Measurements from ENCODE around the gene YARS1. TPM values are rescaled to one million over a fixed set of nuclear protein-coding genes. Genes with fewer than 3 reads are reported as not detected.

Gene YARS1
- polyA plus RNA-seq, 1 donor (not counting 4 experiments of a cell fraction or from before 2014, with no cell fraction given): 68.4 TPM

DNA sequence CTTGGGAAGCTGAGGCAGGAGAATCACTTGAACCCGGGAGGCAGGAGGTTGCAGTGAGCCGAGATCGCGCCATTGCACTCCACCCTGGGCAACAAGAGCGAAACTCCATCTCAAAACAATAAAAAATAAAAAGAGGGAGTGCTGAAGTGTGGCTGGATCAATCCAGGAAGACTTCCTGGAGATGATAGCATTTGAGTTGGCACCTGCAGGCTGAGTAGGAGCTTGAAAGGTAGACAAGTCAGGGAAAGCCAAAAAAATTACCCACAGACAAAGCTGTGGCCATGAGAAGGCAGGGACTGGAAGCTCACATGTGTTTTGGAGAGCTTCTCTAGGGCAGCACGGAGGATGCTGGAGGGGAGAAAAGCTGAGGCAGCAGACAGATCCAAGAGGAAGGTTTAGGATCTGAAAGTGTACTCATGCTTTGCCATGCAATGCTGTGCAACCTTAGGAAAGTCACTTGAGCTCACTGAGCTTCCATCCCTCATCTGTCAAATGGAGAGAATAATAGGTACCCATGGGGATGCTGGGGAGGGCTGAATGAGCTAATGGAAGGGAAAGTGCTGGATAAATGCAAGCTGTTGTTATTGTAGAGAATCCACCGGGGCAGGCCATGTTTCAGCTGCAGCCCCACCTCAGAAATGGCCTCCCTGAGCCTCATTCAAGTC, 88.6 kb downstream of the YARS1 start:
- no peaks in the 10 kb centered on the region for H3K9me1 ChIP-seq (ENCODE audit: control insufficient read depth, extremely low read depth, insufficient read depth, low read length)
- TF ChIP-seq, protein P1, sequence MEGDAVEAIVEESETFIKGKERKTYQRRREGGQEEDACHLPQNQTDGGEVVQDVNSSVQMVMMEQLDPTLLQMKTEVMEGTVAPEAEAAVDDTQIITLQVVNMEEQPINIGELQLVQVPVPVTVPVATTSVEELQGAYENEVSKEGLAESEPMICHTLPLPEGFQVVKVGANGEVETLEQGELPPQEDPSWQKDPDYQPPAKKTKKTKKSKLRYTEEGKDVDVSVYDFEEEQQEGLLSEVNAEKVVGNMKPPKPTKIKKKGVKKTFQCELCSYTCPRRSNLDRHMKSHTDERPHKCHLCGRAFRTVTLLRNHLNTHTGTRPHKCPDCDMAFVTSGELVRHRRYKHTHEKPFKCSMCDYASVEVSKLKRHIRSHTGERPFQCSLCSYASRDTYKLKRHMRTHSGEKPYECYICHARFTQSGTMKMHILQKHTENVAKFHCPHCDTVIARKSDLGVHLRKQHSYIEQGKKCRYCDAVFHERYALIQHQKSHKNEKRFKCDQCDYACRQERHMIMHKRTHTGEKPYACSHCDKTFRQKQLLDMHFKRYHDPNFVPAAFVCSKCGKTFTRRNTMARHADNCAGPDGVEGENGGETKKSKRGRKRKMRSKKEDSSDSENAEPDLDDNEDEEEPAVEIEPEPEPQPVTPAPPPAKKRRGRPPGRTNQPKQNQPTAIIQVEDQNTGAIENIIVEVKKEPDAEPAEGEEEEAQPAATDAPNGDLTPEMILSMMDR (optimal IDR thresholded peaks at IDR 0.05 in 1 of 3, IDR thresholded peaks at IDR 0.05 in 1 of 3, conservative IDR thresholded peaks at IDR 0.05 in 1 of 3; ENCODE audit: extremely low read depth in 1 of 3, insufficient read depth in 2 of 3, low read length in 3 of 3): no peak
- TF ChIP-seq EZH2 (IDR thresholded peaks at IDR 0.05; ENCODE audit: low read length): no peak
- H3K4me1 ChIP-seq (ENCODE audit: control insufficient read depth, extremely low read depth, insufficient read depth, low read length): peaks cover 33% of the 10 kb centered on the region
- H3K27me3 ChIP-seq (ENCODE audit: control insufficient read depth, extremely low read depth, insufficient read depth, low read length): no peaks in the 10 kb centered on the region
- DNase-seq (ENCODE audit: low read depth, low spot score): no peak
- H3K9me3 ChIP-seq (ENCODE audit: control insufficient read depth, low read depth, low read length): no peaks in the 10 kb centered on the region
- no peak overlapping the region for H3K9ac ChIP-seq (ENCODE audit: control insufficient read depth, extremely low read depth, insufficient read depth, low read length)
- H3K27ac ChIP-seq (ENCODE audit: control insufficient read depth, insufficient read depth, low read length): no peak overlapping the region
- H3K79me2 ChIP-seq (ENCODE audit: control insufficient read depth, insufficient read depth, low read length): no peaks in the 10 kb centered on the region
- no peak overlapping the region for H3K4me2 ChIP-seq (ENCODE audit: control insufficient read depth, extremely low read depth, insufficient read depth, low read depth, low read length)
- H3K36me3 ChIP-seq (ENCODE audit: control insufficient read depth in 2 of 2, extremely low read depth in 1 of 2, insufficient read depth in 2 of 2, low read length in 2 of 2): no peaks in the 10 kb centered on the region
- H4K20me1 ChIP-seq (ENCODE audit: control insufficient read depth, extremely low read depth, insufficient read depth, low read length): no peaks in the 10 kb centered on the region
- dilution Hi-C loops (cut with MboI; ENCODE audit: extremely low pct_ligation_motif_present, low sequenced_read_pairs): no loop called here
- H2AFZ ChIP-seq (ENCODE audit: control insufficient read depth, low read length): no peak overlapping the region
- no peak for FAIRE-seq
- H3K4me3 ChIP-seq (ENCODE audit: control insufficient read depth in 2 of 3, extremely low read depth in 1 of 3, insufficient read depth in 2 of 3, low read depth in 1 of 3, low read length in 3 of 3): no peak overlapping the region

DNA sequence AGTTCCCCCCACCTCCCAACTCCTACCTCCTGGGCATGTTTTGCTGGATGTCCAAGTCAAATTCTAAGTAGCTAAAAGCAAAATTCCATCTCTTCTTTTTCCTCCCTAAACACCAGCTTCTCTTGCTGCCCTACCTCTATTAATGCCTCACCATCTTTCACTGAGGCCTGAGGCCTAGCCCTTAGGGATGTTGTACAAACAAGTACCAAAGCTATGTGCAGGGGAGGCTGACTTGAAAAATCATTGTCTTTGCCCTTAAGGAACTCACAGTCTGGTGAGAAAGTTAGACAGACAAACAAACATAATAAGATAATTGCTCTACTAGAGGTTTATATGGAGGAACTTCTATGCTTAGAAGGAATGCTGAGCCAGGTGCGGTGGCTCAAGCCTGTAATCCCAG, 89.3 kb downstream of the YARS1 start:
- Histone ChIP-seq H3K4me2 (ENCODE audit: control insufficient read depth, extremely low read depth, insufficient read depth, low read depth, low read length) (no peak overlapping the region), H3K27ac (ENCODE audit: control insufficient read depth, insufficient read depth, low read length) (no peak overlapping the region), H3K9me1 (ENCODE audit: control insufficient read depth, extremely low read depth, insufficient read depth, low read length) (no peaks in the 10 kb centered on the region), H3K9ac (ENCODE audit: control insufficient read depth, extremely low read depth, insufficient read depth, low read length) (no peak overlapping the region), H3K27me3 (ENCODE audit: control insufficient read depth, extremely low read depth, insufficient read depth, low read length) (no peaks in the 10 kb centered on the region), H2AFZ (ENCODE audit: control insufficient read depth, low read length) (no peak overlapping the region), H4K20me1 (ENCODE audit: control insufficient read depth, extremely low read depth, insufficient read depth, low read length) (no peaks in the 10 kb centered on the region), H3K4me3 (ENCODE audit: control insufficient read depth in 2 of 3, extremely low read depth in 1 of 3, insufficient read depth in 2 of 3, low read depth in 1 of 3, low read length in 3 of 3) (no peak overlapping the region), H3K36me3 (ENCODE audit: control insufficient read depth in 2 of 2, extremely low read depth in 1 of 2, insufficient read depth in 2 of 2, low read length in 2 of 2) (no peaks in the 10 kb centered on the region), H3K4me1 (ENCODE audit: control insufficient read depth, extremely low read depth, insufficient read depth, low read length) (peaks cover 33% of the 10 kb centered on the region), H3K79me2 (ENCODE audit: control insufficient read depth, insufficient read depth, low read length) (no peaks in the 10 kb centered on the region), H3K9me3 (ENCODE audit: control insufficient read depth, low read depth, low read length) (no peaks in the 10 kb centered on the region)
- no peak for DNase-seq (ENCODE audit: low read depth, low spot score)
- TF ChIP-seq, protein P1 (optimal IDR thresholded peaks at IDR 0.05 in 1 of 3, IDR thresholded peaks at IDR 0.05 in 1 of 3, conservative IDR thresholded peaks at IDR 0.05 in 1 of 3; ENCODE audit: extremely low read depth in 1 of 3, insufficient read depth in 2 of 3, low read length in 3 of 3): no peak
- TF ChIP-seq EZH2 (IDR thresholded peaks at IDR 0.05; ENCODE audit: low read length): no peak
- dilution Hi-C loops (cut with MboI; ENCODE audit: extremely low pct_ligation_motif_present, low sequenced_read_pairs): no loop called here
- no peak for FAIRE-seq
